ENCODE data around the gene CAMKK1. TPM values are rescaled to one million over a fixed set of nuclear protein-coding genes. Genes with fewer than 3 reads are reported as not detected.

Gene CAMKK1
- total and polyA plus RNA-seq, 2 donors (not counting 1 experiment from before 2014, with no cell fraction given): 4.5 to 35.9 TPM

DNA sequence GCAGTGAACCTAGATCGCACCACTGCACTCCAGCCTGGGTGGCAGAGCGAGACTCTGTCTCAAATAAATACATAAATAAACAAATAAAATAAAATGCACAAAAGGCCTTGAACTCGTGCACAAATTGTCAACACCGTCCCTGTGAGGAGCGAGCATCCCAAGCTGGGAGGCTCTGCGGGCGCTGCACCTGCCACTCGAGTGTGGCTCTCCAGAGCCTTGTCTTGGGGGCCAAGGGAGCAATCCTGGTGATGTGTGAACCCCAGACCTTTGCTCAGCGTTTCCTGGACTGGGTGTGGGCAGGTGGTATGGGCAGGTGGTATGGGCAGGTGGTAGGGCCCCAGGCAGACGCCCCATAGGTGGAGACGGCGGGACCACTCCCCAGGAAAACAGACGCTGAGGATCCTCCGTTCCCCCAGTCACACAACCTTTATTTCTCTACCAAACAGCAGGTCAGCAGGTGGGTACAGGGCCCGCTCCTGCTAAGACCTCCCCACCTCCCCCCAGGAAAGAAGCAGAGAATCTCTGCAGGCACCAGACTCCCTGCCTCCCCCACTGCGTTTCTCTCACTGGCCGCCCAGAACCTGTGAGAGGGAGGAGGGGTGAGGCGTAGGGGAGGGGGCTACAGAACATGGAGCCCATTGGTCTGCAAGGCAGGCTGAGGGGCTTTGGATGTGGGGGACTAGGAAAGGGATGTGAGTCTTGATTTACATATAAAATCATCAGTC is 30.8 kb upstream of the CAMKK1 start:
- Mint-ChIP-seq H3K4me1 (peaks cover 40% of the 10 kb centered on the region), H3K27me3 (no peaks in the 10 kb centered on the region), H3K4me3 (no peak overlapping the region), H3K27ac (peak overlapping the region; percentile 70), H3K9me3 (ENCODE audit: insufficient read depth) (no peaks in the 10 kb centered on the region)
- H3K27ac ChIP-seq (ENCODE audit: low read length in 2 of 2): no peak overlapping the region
- DNase-seq: no peak
- no peak overlapping the region for H3K4me3 ChIP-seq (ENCODE audit: control extremely low read depth in 1 of 5, extremely low read depth in 1 of 5, insufficient read depth in 1 of 5, low read depth in 2 of 5, low read length in 4 of 5)
- POLR2A ChIA-PET: interaction anchor here (1.1 to 1.4 kb wide), 2 partner anchors 9 to 12 kb away, joined by 6 to 7 read pairs; no protein-coding TSS in a partner anchor
- 87% methylated on average over 10 of the region's 18 CpGs for WGBS (ENCODE audit: insufficient coverage)
- H3K9me3 ChIP-seq (ENCODE audit: control extremely low read depth in 1 of 3, control insufficient read depth in 2 of 3, insufficient read depth in 1 of 3, low read length in 2 of 3): no peaks in the 10 kb centered on the region
- H3K4me2 ChIP-seq (replicated peaks; ENCODE audit: low read depth, low read length, poor library complexity, severe bottlenecking): no peak overlapping the region
- ATAC-seq (ENCODE audit: low read depth): no peak
- intact Hi-C loops (cut with micrococcal nuclease): no loop called here
- H3K36me3 ChIP-seq (replicated peaks in 1 of 2; ENCODE audit: control extremely low read depth in 1 of 2, control insufficient read depth in 1 of 2, extremely low read depth in 1 of 2, insufficient read depth in 2 of 2, low read length in 1 of 2): peaks cover 7 to 34% of the 10 kb centered on the region in 2 experiments
- H3K79me2 ChIP-seq (ENCODE audit: control insufficient read depth, insufficient read depth, low read length): no peaks in the 10 kb centered on the region
- H3K4me1 ChIP-seq (ENCODE audit: control insufficient read depth in 2 of 2, insufficient read depth in 2 of 2, low read length in 2 of 2): peaks cover 6 to 26% of the 10 kb centered on the region in 2 donors
- H2AFZ ChIP-seq (ENCODE audit: insufficient read depth, low read depth, low read length, poor library complexity, severe bottlenecking): no peak overlapping the region
- H3K27me3 ChIP-seq (replicated peaks in 1 of 4; ENCODE audit: control extremely low read depth in 1 of 4, control insufficient read depth in 3 of 4, insufficient read depth in 4 of 4, low read length in 3 of 4): no peaks in the 10 kb centered on the region
- peaks cover 36% of the 10 kb centered on the region for H4K20me1 ChIP-seq (ENCODE audit: control insufficient read depth, insufficient read depth, low read length, poor library complexity, severe bottlenecking)
- no peak overlapping the region for H3K9ac ChIP-seq (ENCODE audit: low read length)
- TF ChIP-seq, protein P1, sequence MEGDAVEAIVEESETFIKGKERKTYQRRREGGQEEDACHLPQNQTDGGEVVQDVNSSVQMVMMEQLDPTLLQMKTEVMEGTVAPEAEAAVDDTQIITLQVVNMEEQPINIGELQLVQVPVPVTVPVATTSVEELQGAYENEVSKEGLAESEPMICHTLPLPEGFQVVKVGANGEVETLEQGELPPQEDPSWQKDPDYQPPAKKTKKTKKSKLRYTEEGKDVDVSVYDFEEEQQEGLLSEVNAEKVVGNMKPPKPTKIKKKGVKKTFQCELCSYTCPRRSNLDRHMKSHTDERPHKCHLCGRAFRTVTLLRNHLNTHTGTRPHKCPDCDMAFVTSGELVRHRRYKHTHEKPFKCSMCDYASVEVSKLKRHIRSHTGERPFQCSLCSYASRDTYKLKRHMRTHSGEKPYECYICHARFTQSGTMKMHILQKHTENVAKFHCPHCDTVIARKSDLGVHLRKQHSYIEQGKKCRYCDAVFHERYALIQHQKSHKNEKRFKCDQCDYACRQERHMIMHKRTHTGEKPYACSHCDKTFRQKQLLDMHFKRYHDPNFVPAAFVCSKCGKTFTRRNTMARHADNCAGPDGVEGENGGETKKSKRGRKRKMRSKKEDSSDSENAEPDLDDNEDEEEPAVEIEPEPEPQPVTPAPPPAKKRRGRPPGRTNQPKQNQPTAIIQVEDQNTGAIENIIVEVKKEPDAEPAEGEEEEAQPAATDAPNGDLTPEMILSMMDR (IDR thresholded peaks at IDR 0.05): no peak
- TF ChIP-seq EZH2 (IDR thresholded peaks at IDR 0.05; ENCODE audit: borderline replicate concordance, insufficient read depth, low read depth, low read length, poor library complexity, severe bottlenecking): no peak
- CTCF ChIA-PET: interaction anchor here (1.2 to 5.6 kb wide), 3 partner anchors 9 to 60 kb away, joined by 4 to 30 read pairs (median 4); no protein-coding TSS in a partner anchor

DNA sequence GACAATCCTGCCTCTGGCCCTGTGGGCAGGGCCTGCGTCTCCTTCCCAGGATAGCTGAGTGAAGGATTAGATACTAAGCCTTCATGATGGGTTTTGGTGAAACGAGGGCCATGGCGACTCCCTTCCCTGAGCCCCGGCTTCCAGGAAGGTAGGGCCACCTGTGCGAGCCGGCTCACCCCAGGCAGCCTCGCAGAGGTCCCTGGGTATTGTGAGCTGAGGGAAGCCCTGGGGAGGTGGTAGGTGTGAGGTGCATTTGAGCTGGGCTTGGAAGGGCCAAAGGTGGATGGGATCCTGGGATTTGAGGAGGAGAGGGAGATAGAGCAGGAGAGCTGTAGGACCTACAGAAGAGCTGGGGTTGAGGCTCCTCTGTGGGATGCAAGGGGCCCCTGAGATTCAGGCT is 29.9 kb upstream of the CAMKK1 start:
- Histone ChIP-seq H3K4me2 (replicated peaks; ENCODE audit: low read depth, low read length, poor library complexity, severe bottlenecking) (no peak overlapping the region), H3K27me3 (replicated peaks in 1 of 4; ENCODE audit: control extremely low read depth in 1 of 4, control insufficient read depth in 3 of 4, insufficient read depth in 4 of 4, low read length in 3 of 4) (no peaks in the 10 kb centered on the region), H3K9me3 (ENCODE audit: control extremely low read depth in 1 of 3, control insufficient read depth in 2 of 3, insufficient read depth in 1 of 3, low read length in 2 of 3) (no peaks in the 10 kb centered on the region), H2AFZ (ENCODE audit: insufficient read depth, low read depth, low read length, poor library complexity, severe bottlenecking) (no peak overlapping the region), H3K27ac (ENCODE audit: low read length in 2 of 2) (no peak overlapping the region), H3K9ac (ENCODE audit: low read length) (no peak overlapping the region), H3K79me2 (ENCODE audit: control insufficient read depth, insufficient read depth, low read length) (no peaks in the 10 kb centered on the region), H3K4me3 (ENCODE audit: control extremely low read depth in 1 of 5, extremely low read depth in 1 of 5, insufficient read depth in 1 of 5, low read depth in 2 of 5, low read length in 4 of 5) (no peak overlapping the region), H3K4me1 (ENCODE audit: control insufficient read depth in 2 of 2, insufficient read depth in 2 of 2, low read length in 2 of 2) (peaks cover 6 to 31% of the 10 kb centered on the region in 2 donors), H3K36me3 (replicated peaks in 1 of 2; ENCODE audit: control extremely low read depth in 1 of 2, control insufficient read depth in 1 of 2, extremely low read depth in 1 of 2, insufficient read depth in 2 of 2, low read length in 1 of 2) (peaks cover 7 to 26% of the 10 kb centered on the region in 2 experiments), H4K20me1 (ENCODE audit: control insufficient read depth, insufficient read depth, low read length, poor library complexity, severe bottlenecking) (peaks cover 27% of the 10 kb centered on the region)
- Mint-ChIP-seq H3K27me3 (no peaks in the 10 kb centered on the region), H3K4me3 (peak overlapping the region; percentile 16), H3K4me1 (peaks cover 44% of the 10 kb centered on the region), H3K9me3 (ENCODE audit: insufficient read depth) (no peaks in the 10 kb centered on the region), H3K27ac (peak overlapping the region; percentile 51)
- DNase-seq (no peak), ATAC-seq (ENCODE audit: low read depth) (no peak)
- intact Hi-C loops (cut with micrococcal nuclease): no loop called here
- TF ChIP-seq, protein P1 (IDR thresholded peaks at IDR 0.05): no peak
- TF ChIP-seq EZH2 (IDR thresholded peaks at IDR 0.05; ENCODE audit: borderline replicate concordance, insufficient read depth, low read depth, low read length, poor library complexity, severe bottlenecking): no peak
- ChIA-PET POLR2A (interaction anchor here (1.1 to 1.4 kb wide), 2 partner anchors 9 to 11 kb away, joined by 6 to 7 read pairs; no protein-coding TSS in a partner anchor), CTCF (interaction anchor here (1.3 to 5.6 kb wide), 2 partner anchors 8 to 12 kb away, joined by 4 to 30 read pairs; no protein-coding TSS in a partner anchor)
- WGBS (ENCODE audit: insufficient coverage): 81% methylated on average over 7 of the region's 7 CpGs

Data from B cell (primary cell).